ENCODE results near the gene HEMK1.

The HEMK1 gene

DNA sequence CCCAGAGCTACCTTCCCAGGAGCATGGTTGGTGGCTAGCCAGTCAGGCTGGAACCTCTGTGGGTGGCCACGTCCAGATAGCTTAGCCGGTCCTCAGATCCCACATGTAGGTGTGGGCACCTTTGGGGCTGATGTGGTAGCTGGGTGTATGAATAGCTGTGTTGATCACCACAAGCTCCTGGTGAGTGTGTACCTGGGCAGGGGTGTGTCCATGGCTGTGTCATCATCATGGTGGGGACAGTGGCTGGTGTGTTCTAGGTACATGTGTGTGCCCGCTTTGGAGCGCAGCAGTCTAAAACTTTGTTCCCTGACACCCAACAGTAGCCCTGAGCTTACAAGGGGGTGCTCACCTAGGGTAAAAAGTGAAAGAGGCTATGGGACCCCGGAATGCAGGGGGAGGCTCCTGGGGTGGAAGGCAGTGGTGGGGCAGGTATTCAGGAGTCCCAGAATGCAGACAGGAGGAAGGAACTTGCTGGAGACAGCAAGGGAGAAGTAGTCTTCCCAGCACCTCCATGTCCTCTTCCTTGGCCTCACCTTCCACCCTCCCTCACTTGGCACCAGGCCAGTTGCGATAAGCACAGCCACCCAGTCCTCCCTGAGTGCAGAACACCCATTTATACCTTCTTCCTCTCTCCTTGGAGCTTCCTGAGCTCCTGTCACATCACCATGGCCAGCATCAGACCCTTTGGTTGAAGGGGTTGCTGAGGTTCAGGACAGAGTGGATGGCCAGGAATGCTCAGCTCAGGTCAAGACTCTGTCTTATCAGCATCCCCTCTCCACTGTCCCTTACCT lies 41.1 kb downstream of the HEMK1 start:
- Histone ChIP-seq H3K4me3 (ENCODE audit: extremely low read depth, insufficient read depth, low read length, poor library complexity, severe bottlenecking) (peak overlapping the region; percentile 54), H3K27ac (ENCODE audit: low read depth, low read length, severe bottlenecking) (no peak overlapping the region), H3K9me3 (ENCODE audit: control insufficient read depth, low read length) (no peaks in the 10 kb centered on the region), H3K36me3 (ENCODE audit: control insufficient read depth, insufficient read depth, low read length) (peaks cover 3% of the 10 kb centered on the region), H3K4me1 (ENCODE audit: control insufficient read depth, insufficient read depth, low read length, poor library complexity, severe bottlenecking) (peaks cover 16% of the 10 kb centered on the region)
- 96 to 97% methylated on average over 5 of the region's 6 CpGs for WGBS, 2 experiments (ENCODE audit: insufficient coverage in 2 of 2)

DNA sequence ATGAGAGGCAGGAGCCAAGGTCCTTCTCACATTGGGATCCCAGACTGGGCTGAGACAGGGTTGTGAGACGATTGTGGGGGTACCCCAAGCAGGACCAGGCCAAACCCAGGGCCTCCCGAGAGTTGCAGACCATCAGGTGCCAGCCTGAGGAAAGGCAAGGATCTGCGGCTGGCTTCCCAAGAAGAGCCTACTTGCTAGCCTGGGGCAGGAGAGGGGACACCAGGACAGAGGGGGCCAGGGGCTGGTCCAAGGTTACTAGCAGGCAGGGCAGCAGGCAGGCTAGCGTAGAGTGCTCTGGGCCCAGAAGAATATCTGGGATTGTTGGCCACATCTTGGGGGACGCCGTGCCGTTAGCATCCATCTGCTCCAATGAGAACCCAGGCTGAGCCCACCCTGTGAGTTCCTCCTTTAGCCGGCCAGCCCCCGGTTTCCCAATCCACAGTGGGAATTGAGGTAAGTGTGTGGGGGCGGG lies 41.7 kb downstream of the HEMK1 start:
- peak overlapping the region; percentile 54 for H3K4me3 ChIP-seq (ENCODE audit: extremely low read depth, insufficient read depth, low read length, poor library complexity, severe bottlenecking)
- peaks cover 3% of the 10 kb centered on the region for H3K36me3 ChIP-seq (ENCODE audit: control insufficient read depth, insufficient read depth, low read length)
- 51 to 75% methylated on average over 8 of the region's 10 CpGs for WGBS, 2 experiments (ENCODE audit: insufficient coverage in 2 of 2)
- H3K27ac ChIP-seq (ENCODE audit: low read depth, low read length, severe bottlenecking), result peak overlapping the region; percentile 93
- H3K4me1 ChIP-seq (ENCODE audit: control insufficient read depth, insufficient read depth, low read length, poor library complexity, severe bottlenecking), result peaks cover 16% of the 10 kb centered on the region
- H3K9me3 ChIP-seq (ENCODE audit: control insufficient read depth, low read length), result no peaks in the 10 kb centered on the region

DNA sequence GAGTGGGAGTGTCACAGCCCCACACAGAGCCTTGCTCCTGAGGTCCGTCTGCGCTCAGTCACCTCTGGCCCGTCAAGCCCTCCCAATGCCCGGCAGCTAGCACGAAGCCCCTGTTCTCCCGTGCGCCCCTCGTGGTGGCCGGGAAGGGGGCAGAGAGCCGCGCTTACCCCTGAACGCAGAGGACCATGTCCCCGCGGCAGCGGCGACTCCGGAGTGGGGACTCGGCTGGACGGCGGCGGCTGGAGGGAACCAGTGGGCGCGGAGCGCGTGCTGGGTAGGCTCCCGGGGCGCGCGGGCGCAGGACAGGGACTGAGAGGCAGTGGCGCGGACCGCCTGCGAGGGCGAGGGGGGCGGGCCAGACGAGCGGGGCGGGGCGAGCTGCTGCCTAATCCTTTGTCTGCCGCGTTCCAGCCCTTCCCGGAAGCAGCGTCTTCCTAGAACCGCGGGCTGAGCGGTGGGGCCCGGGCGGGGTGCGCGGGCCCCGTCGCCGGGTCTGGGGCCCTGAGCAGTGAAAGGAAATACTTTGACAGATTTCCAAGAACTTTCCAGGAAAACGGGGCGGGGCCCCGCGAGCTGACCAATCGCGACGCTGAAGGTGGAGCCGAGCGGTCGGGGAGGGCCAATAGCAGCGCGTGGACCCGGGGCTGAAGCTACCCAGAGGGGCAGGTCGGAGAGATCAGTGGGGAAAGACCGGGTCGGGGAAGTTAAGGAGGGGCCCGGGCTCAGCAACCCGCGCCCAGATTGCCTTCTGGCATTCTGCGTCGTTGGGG lies 42.3 kb downstream of the HEMK1 start, which contains the start of gene CISH:
TSS of gene CISH (minus strand) at position 311 of the 770 bp plus-strand sequence. CDS start at position 187, 124 bp downstream.
- Histone ChIP-seq H3K9me3 (ENCODE audit: control insufficient read depth, low read length) (no peaks in the 10 kb centered on the region), H3K4me1 (ENCODE audit: control insufficient read depth, insufficient read depth, low read length, poor library complexity, severe bottlenecking) (peaks cover 21% of the 10 kb centered on the region), H3K27ac (ENCODE audit: low read depth, low read length, severe bottlenecking) (peak within 1 kb of the TSS; percentile 93), H3K4me3 (ENCODE audit: extremely low read depth, insufficient read depth, low read length, poor library complexity, severe bottlenecking) (peak within 1 kb of the TSS; percentile 54), H3K36me3 (ENCODE audit: control insufficient read depth, insufficient read depth, low read length) (peaks cover 3% of the 10 kb centered on the region)
- WGBS, 2 experiments (ENCODE audit: insufficient coverage in 2 of 2), result 1% methylated on average over 66 to 71 of the region's 75 CpGs

DNA sequence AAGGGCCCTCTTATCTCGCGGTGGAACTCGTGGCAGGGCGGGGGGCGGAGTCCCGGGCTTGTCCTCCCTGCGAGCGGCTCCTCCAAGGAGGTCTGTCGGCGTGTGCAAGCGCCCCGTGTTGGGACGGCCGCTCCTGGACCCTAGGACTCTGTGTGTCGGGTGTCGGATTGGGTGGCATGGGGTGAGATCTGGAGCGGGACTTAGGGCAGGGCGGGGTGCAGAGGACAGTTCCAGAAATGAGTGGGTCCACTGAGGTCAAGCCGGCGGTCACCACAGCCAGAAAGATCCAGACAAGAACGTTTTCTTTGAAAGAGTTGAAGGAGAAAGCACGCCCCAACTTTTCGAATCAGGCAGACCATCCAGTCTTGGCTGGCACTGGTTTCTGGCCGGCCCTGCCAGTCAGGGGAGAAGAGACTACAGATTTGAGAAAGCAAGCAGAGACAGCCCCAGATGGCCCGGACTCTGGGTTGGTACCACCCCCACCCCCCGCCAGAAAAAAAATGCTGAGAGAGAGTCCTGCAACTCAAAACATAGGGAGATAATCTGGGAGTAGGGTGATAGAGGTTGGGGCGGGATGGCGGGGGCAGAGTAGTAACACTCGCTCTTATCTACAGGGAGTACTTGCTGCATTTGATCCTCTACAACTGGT lies 43.0 kb downstream of the HEMK1 start:
- Histone ChIP-seq H3K36me3 (ENCODE audit: control insufficient read depth, insufficient read depth, low read length) (peaks cover 3% of the 10 kb centered on the region), H3K4me3 (ENCODE audit: extremely low read depth, insufficient read depth, low read length, poor library complexity, severe bottlenecking) (peak overlapping the region; percentile 54), H3K9me3 (ENCODE audit: control insufficient read depth, low read length) (no peaks in the 10 kb centered on the region), H3K27ac (ENCODE audit: low read depth, low read length, severe bottlenecking) (peak overlapping the region; percentile 93), H3K4me1 (ENCODE audit: control insufficient read depth, insufficient read depth, low read length, poor library complexity, severe bottlenecking) (peaks cover 21% of the 10 kb centered on the region)
- WGBS, 2 experiments (ENCODE audit: insufficient coverage in 2 of 2), result 14 to 16% methylated on average over 23 to 27 of the region's 29 CpGs

DNA sequence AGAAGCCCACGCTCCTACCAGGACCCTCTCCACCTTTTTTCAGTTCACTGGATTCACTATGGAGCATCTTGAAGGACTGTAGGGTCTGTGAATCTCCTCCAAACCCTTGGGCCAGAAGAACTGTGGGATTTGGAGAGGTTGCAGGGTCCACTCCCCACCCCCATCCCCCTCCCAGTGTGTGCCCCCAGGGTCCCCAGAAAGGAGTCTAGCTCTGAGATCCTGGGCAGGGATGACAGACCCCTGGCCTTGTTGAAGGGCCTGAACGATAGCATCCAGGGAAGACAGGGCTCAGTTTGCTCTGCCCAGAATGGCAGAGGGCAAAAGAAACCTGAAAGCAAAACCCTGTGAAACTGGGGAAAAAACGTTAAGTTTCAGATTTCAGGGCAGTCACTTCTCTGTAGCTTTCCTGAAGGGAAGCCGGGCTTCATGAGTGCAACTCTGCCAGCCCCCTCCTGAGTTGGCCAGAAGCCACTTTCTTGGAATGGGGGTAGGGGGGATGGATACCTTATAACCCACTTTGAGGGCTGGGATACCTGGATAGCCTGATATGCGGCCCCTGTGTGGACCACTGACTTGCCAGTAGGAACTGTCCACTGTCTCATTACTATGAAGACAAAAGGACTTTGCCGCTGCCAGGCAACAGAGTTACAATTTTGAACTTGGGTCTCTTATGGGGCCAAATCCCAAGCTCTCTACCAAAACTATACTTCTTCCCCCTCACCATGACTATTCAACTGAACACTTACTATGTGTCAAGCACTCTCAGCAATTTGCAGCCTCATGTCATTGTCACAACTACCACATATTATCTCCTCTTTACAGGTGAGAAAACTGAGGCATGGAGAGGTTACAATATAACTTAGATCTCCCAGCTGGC lies 43.9 kb downstream of the HEMK1 start:
- Histone ChIP-seq H3K4me1 (ENCODE audit: control insufficient read depth, insufficient read depth, low read length, poor library complexity, severe bottlenecking) (peaks cover 21% of the 10 kb centered on the region), H3K9me3 (ENCODE audit: control insufficient read depth, low read length) (no peaks in the 10 kb centered on the region), H3K27ac (ENCODE audit: low read depth, low read length, severe bottlenecking) (peak overlapping the region; percentile 93), H3K36me3 (ENCODE audit: control insufficient read depth, insufficient read depth, low read length) (no peaks in the 10 kb centered on the region), H3K4me3 (ENCODE audit: extremely low read depth, insufficient read depth, low read length, poor library complexity, severe bottlenecking) (no peak overlapping the region)
- WGBS, 2 experiments (ENCODE audit: insufficient coverage in 2 of 2), result 62 to 70% methylated on average over 5 of the region's 6 CpGs

DNA sequence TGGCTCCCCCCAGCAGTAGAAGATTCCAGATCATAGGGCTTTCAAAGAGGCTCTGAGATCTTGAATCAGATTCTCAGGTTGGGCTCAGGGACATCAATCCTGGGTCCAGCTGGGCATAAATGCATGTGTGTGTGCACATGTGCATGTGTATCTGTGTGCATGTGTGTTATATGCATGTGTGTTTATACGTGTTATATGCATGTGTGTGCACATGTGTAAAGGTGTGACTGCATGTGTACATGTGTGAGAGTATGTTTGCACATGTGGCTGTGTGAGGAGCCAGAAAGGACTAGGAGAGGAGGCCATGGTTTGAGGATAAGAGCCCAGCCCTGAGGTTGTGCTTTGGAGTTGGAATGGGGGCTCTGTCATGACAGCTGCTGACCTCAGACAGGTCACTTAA lies 45.9 kb downstream of the HEMK1 start:
- H3K27ac ChIP-seq (ENCODE audit: low read depth, low read length, severe bottlenecking), result no peak overlapping the region
- no peaks in the 10 kb centered on the region for H3K36me3 ChIP-seq (ENCODE audit: control insufficient read depth, insufficient read depth, low read length)
- no peaks in the 10 kb centered on the region for H3K9me3 ChIP-seq (ENCODE audit: control insufficient read depth, low read length)
- 40 to 41% methylated on average over 1 of the region's 1 CpG for WGBS, 2 experiments (ENCODE audit: insufficient coverage in 2 of 2)
- H3K4me1 ChIP-seq (ENCODE audit: control insufficient read depth, insufficient read depth, low read length, poor library complexity, severe bottlenecking), result peaks cover 21% of the 10 kb centered on the region
- H3K4me3 ChIP-seq (ENCODE audit: extremely low read depth, insufficient read depth, low read length, poor library complexity, severe bottlenecking), result no peak overlapping the region

DNA sequence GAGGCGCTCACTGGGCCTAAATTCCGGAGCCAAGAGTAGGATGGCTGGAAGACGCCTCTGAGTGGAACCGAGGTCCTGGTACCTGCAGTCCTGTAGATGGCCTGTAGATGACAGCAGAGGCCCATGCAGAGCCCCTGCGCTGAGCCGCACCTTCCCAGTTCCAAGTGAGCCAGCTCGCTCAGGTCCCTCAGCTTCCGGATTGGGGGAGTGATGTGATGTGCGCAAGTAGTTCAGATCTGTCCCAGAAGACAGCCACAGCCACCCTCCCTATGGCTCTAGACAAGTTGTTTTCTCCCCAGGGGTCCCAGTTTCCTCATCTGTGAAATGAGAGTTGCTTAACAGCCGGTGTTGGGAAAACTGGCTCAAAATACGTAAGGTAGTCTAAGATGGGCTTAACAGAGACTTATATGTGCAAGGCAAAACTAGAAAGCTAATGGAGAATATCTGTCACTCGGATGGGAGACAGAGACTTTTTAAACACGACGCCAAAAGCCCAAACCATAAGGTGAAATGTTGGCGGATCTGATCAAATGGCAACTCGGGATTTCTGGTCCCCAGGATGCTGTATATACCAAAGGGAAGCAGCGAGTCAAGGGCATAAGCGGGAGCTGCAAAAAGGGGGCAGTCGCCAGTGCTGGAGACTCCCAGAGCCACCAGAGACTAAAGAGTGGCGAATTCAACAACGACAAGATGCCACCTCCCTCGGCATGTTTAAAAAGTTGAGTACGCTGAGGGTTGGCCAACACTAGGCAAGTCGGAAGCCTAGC lies 46.9 kb downstream of the HEMK1 start:
- Histone ChIP-seq H3K36me3 (ENCODE audit: control insufficient read depth, insufficient read depth, low read length) (no peaks in the 10 kb centered on the region), H3K9me3 (ENCODE audit: control insufficient read depth, low read length) (no peaks in the 10 kb centered on the region), H3K4me3 (ENCODE audit: extremely low read depth, insufficient read depth, low read length, poor library complexity, severe bottlenecking) (peak overlapping the region; percentile 62), H3K4me1 (ENCODE audit: control insufficient read depth, insufficient read depth, low read length, poor library complexity, severe bottlenecking) (peaks cover 15% of the 10 kb centered on the region), H3K27ac (ENCODE audit: low read depth, low read length, severe bottlenecking) (peak overlapping the region; percentile 59)
- 5 to 6% methylated on average over 17 to 19 of the region's 24 CpGs for WGBS, 2 experiments (ENCODE audit: insufficient coverage in 2 of 2)

DNA sequence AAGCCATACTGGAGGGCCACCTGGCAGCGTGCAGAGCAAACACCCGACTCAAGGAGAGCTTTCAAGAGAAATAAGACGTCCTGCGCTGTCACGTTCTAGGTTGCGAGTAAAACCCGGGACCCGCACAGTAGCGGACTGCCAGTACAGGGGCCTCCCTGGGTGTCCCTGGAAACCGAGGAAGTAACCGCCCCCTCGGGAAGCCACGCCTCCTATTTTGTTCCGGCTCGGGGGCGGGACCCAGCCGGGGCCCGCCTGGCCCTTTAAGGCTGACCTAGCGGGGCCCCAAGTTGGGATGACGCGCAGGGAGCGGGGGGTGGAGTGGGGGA lies 47.4 kb downstream of the HEMK1 start:
- peak overlapping the region; percentile 59 for H3K27ac ChIP-seq (ENCODE audit: low read depth, low read length, severe bottlenecking)
- whole genome bisulfite sequencing, 2 experiments (ENCODE audit: insufficient coverage in 2 of 2), result 1% methylated on average over 9 to 10 of the region's 22 CpGs

DNA sequence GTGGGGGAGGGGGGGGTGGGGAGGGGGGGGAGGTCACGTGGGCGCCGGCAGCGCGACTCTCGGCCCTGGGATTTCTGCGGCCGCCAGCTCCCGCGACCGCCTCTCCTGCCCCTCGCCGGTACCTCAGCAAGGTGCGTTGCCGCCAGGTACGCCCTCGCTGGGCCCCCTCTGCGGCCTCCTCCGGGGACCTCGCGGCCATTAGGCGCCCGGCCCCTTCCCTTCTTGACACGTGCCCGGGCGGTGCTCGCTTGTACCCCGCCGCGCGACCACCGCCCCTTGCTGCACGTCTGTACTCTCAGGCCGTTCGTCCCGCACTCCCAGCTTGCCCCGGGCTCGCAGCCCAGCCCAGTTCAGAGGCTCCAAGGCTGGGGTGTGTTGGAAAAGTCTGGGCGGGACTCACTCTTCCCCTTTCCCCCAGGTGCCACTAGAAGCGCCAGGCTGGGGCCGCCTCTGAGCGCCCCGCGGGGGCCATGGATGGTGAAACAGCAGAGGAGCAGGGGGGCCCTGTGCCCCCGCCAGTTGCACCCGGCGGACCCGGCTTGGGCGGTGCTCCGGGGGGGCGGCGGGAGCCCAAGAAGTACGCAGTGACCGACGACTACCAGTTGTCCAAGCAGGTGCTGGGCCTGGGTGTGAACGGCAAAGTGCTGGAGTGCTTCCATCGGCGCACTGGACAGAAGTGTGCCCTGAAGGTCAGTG lies 47.9 kb downstream of the HEMK1 start, which contains the start of gene MAPKAPK3:
TSS of gene MAPKAPK3 (plus strand) at position 56 of the 696 bp plus-strand sequence. CDS start at position 471, 415 bp downstream.
- H3K36me3 ChIP-seq (ENCODE audit: control insufficient read depth, insufficient read depth, low read length), result no peaks in the 10 kb centered on the region
- H3K27ac ChIP-seq (ENCODE audit: low read depth, low read length, severe bottlenecking), result peak within 1 kb of the TSS; percentile 59
- no peaks in the 10 kb centered on the region for H3K9me3 ChIP-seq (ENCODE audit: control insufficient read depth, low read length)
- H3K4me3 ChIP-seq (ENCODE audit: extremely low read depth, insufficient read depth, low read length, poor library complexity, severe bottlenecking), result peak within 1 kb of the TSS; percentile 62
- peaks cover 13% of the 10 kb centered on the region for H3K4me1 ChIP-seq (ENCODE audit: control insufficient read depth, insufficient read depth, low read length, poor library complexity, severe bottlenecking)
- 3% methylated on average over 46 to 51 of the region's 58 CpGs for WGBS, 2 experiments (ENCODE audit: insufficient coverage in 2 of 2)

More for the DNA sequence above, 47.4 kb downstream of the HEMK1 start:
- Histone ChIP-seq H3K36me3 (ENCODE audit: control insufficient read depth, insufficient read depth, low read length) (no peaks in the 10 kb centered on the region), H3K4me3 (ENCODE audit: extremely low read depth, insufficient read depth, low read length, poor library complexity, severe bottlenecking) (peak overlapping the region; percentile 62), H3K4me1 (ENCODE audit: control insufficient read depth, insufficient read depth, low read length, poor library complexity, severe bottlenecking) (peaks cover 14% of the 10 kb centered on the region), H3K9me3 (ENCODE audit: control insufficient read depth, low read length) (no peaks in the 10 kb centered on the region)

Data from mesodermal cell (in vitro differentiated cells).